ENCODE data around the gene MLXIPL.
"Not testable (repeated sequence)": the region's sequence is repeated elsewhere in the genome, so short reads cannot be mapped to it uniquely, and the experiment has no call there.

The MLXIPL gene

GRCh38 chr7:73586911-73587310 is 37.4 kb downstream of the MLXIPL start:
- H3K4me3 ChIP-seq (replicated peaks; ENCODE audit: low read depth, low read length), result no peak overlapping the region
- DNase-seq (ENCODE audit: low read depth), result no peak
- TF ChIP-seq CTCF (IDR thresholded peaks at IDR 0.05; ENCODE audit: low read length, missing control alignments), result no peak

- no peak overlapping the region for H3K4me3 ChIP-seq (replicated peaks; ENCODE audit: low read depth, low read length)
- peak; percentile 14 for DNase-seq (ENCODE audit: low read depth)
- TF ChIP-seq CTCF (IDR thresholded peaks at IDR 0.05; ENCODE audit: low read length, missing control alignments), result no peak
Measured at GRCh38 chr7:73585196-73585595, 39.1 kb downstream of the MLXIPL start.

- no peak for DNase-seq (ENCODE audit: low read depth)
- no peak overlapping the region for H3K4me3 ChIP-seq (replicated peaks; ENCODE audit: low read depth, low read length)
- no peak for TF ChIP-seq CTCF (IDR thresholded peaks at IDR 0.05; ENCODE audit: low read length, missing control alignments)
Measured at GRCh38 chr7:73582664-73583202, 41.6 kb downstream of the MLXIPL start.

GRCh38 chr7:73581006-73581405 is 43.3 kb downstream of the MLXIPL start:
- not testable (repeated sequence) for DNase-seq (ENCODE audit: low read depth); H3K4me3 ChIP-seq (replicated peaks; ENCODE audit: low read depth, low read length)

- peak; percentile 99 for DNase-seq (ENCODE audit: low read depth)
- peak within 1 kb of the TSS; percentile 72 for H3K4me3 ChIP-seq (replicated peaks; ENCODE audit: low read depth, low read length)
- TF ChIP-seq CTCF (IDR thresholded peaks at IDR 0.05; ENCODE audit: low read length, missing control alignments), result peak; percentile 17
Measured at GRCh38 chr7:73578342-73579128, 45.8 kb downstream of the MLXIPL start, which contains the start of gene TBL2. Gene TBL2 (minus strand): TSS chr7:73578579. CDS start chr7:73578549, 30 bp downstream.

GRCh38 chr7:73577627-73578341 is 46.5 kb downstream of the MLXIPL start:
- peak; percentile 20 for DNase-seq (ENCODE audit: low read depth)
- no peak for TF ChIP-seq CTCF (IDR thresholded peaks at IDR 0.05; ENCODE audit: low read length, missing control alignments)
- H3K4me3 ChIP-seq (replicated peaks; ENCODE audit: low read depth, low read length), result peak overlapping the region; percentile 72

- no peak overlapping the region for H3K4me3 ChIP-seq (replicated peaks; ENCODE audit: low read depth, low read length)
- TF ChIP-seq CTCF (IDR thresholded peaks at IDR 0.05; ENCODE audit: low read length, missing control alignments), result no peak
- no peak for DNase-seq (ENCODE audit: low read depth)
Measured at GRCh38 chr7:73573791-73574190, 50.5 kb downstream of the MLXIPL start.

Data from fibroblast of pulmonary artery (primary cell).